GM18867 (cell line): Measurements from ENCODE around the gene RARRES2.
A peak's percentile ranks its signal among the peaks of the same experiment; 100 is the strongest.
"Not testable (repeated sequence)": the region's sequence is repeated elsewhere in the genome, so short reads cannot be mapped to it uniquely, and the experiment has no call there.

Experiments
- ATAC-seq: cut with Tn5 transposase; IDR thresholded peaks from one replicate; pipeline ENCODE4 v1.9.1; 2021; ENCODE audit warnings: mild to moderate bottlenecking, moderate library complexity; ENCODE audit not compliant: unreplicated experiment

RARRES2 gene

GRCh38 chr7:150322833-150323681 lies 18.4 kb downstream of the RARRES2 start, which contains the start of the genes ACTR3C and LRRC61:
Gene ACTR3C, minus strand, starts transcription at chr7:150323545. Its CDS starts 28,249 bp downstream, at chr7:150295296.
Gene LRRC61, plus strand, starts transcription at chr7:150323355. Its CDS starts 13,507 bp downstream, at chr7:150336862.
- peak; percentile 64 for ATAC-seq

- ATAC-seq: no peak
These were observed 19.2 kb downstream of the RARRES2 start for GRCh38 chr7:150322114-150322832.

GRCh38 chr7:150321788-150322113 lies 19.7 kb downstream of the RARRES2 start:
- ATAC-seq: no peak

GRCh38 chr7:150317748-150318444 lies 23.5 kb downstream of the RARRES2 start:
- no peak for ATAC-seq

GRCh38 chr7:150316987-150317386 lies 24.4 kb downstream of the RARRES2 start:
- not testable (repeated sequence) for ATAC-seq

- no peak for ATAC-seq
These were observed 26.7 kb downstream of the RARRES2 start for GRCh38 chr7:150314639-150315239.

GRCh38 chr7:150313870-150314269 lies 27.6 kb downstream of the RARRES2 start:
- ATAC-seq: no peak

- ATAC-seq: no peak
These were observed 28.0 kb downstream of the RARRES2 start for GRCh38 chr7:150313367-150313809.

- not testable (repeated sequence) for ATAC-seq
These were observed 28.6 kb downstream of the RARRES2 start for GRCh38 chr7:150312649-150313366.

GRCh38 chr7:150311711-150312110 lies 29.7 kb downstream of the RARRES2 start:
- no peak for ATAC-seq

GRCh38 chr7:150311146-150311545 lies 30.3 kb downstream of the RARRES2 start:
- ATAC-seq: no peak

GRCh38 chr7:150308575-150308974 lies 32.9 kb downstream of the RARRES2 start:
- ATAC-seq: no peak

- ATAC-seq: no peak
These were observed 33.5 kb downstream of the RARRES2 start for GRCh38 chr7:150307904-150308303.

- ATAC-seq: no peak
These were observed 34.3 kb downstream of the RARRES2 start for GRCh38 chr7:150307129-150307528.

GRCh38 chr7:150306377-150306776 lies 35.1 kb downstream of the RARRES2 start:
- ATAC-seq: not testable (repeated sequence)

- ATAC-seq: not testable (repeated sequence)
These were observed 35.5 kb downstream of the RARRES2 start for GRCh38 chr7:150305903-150306284.

- not testable (repeated sequence) for ATAC-seq
These were observed 36.0 kb downstream of the RARRES2 start for GRCh38 chr7:150305259-150305902.

GRCh38 chr7:150304499-150305258 lies 36.8 kb downstream of the RARRES2 start:
- ATAC-seq: not testable (repeated sequence)

GRCh38 chr7:150302908-150303310 lies 38.5 kb downstream of the RARRES2 start:
- not testable (repeated sequence) for ATAC-seq
